Measurements from ENCODE around the gene COL16A1.

DNA sequence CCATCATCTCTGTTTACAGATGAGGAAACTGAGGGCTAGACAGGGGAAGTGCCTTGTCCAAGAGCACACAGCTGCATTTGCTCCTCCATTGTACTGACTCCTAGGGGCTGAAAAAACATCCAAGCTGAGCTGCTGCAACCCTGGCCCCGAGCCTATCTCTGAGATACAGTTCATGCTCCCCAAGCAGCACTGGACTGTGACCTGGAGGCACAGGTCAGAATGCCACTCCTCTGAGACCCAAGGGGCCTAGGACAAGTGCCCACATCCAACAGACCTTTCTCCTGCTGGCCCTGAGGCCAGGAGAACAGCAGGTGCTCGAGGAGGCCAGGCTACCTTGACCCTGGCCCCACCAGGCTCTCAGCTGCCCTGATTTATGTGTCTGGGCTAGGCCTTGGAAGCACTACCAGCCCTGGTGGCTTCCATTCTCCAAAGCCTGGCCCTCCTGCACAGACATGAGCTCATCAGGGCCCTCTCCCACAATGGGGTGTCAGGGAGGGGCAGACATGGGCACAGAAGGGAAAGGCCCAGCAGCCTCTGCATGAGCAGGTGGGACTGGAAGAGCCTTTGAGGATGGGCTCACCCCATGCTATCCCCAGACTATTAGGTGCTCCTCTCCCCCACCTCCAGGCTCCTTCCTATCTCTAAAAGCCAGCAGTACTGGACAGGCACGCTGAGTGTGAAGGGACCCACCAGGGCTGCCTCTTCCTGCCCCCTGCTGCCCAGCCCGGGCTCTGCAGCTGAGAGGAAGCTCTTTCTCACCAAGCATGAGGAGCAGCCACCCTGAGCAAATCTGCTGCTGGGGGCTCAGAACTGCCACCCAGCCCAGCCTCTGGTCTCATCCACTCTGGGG, 41.5 kb upstream of the COL16A1 start:
- TF ChIP-seq POLR2A (IDR thresholded peaks at IDR 0.05) (no peak), EP300 (IDR thresholded peaks at IDR 0.05) (no peak)
- TF ChIP-seq, protein P1, sequence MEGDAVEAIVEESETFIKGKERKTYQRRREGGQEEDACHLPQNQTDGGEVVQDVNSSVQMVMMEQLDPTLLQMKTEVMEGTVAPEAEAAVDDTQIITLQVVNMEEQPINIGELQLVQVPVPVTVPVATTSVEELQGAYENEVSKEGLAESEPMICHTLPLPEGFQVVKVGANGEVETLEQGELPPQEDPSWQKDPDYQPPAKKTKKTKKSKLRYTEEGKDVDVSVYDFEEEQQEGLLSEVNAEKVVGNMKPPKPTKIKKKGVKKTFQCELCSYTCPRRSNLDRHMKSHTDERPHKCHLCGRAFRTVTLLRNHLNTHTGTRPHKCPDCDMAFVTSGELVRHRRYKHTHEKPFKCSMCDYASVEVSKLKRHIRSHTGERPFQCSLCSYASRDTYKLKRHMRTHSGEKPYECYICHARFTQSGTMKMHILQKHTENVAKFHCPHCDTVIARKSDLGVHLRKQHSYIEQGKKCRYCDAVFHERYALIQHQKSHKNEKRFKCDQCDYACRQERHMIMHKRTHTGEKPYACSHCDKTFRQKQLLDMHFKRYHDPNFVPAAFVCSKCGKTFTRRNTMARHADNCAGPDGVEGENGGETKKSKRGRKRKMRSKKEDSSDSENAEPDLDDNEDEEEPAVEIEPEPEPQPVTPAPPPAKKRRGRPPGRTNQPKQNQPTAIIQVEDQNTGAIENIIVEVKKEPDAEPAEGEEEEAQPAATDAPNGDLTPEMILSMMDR (IDR thresholded peaks at IDR 0.05), result peak; percentile 48 to 81 (median 69)

Data from ovary (tissue), 3 donors.